ENCODE data around the gene SH3BP5.

The SH3BP5 gene

DNA sequence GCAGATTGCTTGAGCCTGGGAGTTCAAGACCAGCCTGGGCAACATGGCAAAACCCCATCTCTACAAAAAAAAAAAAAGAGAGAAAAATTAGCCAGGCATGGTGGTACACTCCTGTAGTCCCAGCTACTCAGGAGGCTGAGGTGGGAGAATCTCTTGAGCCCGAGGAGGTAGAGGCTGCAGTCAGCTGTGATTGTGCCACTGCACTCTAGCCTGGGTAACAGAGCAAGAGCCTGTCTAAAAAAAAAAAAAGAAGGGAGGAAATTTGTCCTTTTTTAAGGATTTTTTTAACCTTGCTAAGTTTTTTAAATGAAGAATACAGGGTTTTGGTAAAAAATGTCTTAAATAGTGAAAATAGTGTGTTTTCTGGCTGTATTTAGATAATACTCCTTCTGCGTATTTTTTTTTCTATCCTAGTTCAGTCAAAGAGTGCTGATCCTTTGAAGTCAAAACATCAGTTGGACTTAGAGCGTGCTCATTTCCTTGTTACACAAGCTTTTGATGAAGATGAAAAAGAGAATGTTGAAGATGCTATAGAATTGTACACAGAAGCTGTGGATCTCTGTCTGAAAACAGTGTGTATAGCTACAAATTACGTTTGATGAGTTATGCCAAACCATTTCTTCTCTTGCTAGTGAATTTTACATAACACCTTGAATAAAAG lies 115.2 kb downstream of the SH3BP5 start:
- Histone ChIP-seq H3K27me3 (ENCODE audit: control insufficient read depth in 3 of 3, insufficient read depth in 3 of 3, low read depth in 1 of 3, low read length in 3 of 3) (no peaks in the 10 kb centered on the region), H3K4me1 (ENCODE audit: control insufficient read depth in 2 of 2, insufficient read depth in 1 of 2, low read depth in 1 of 2, low read length in 2 of 2) (no peaks in the 10 kb centered on the region), H3K9me3 (replicated peaks in 1 of 2; ENCODE audit: control insufficient read depth in 2 of 2, insufficient read depth in 1 of 2, low read depth in 1 of 2, low read length in 2 of 2) (no peaks in the 10 kb centered on the region), H2AFZ (ENCODE audit: low read length) (no peak overlapping the region), H3K14ac (ENCODE audit: low read length) (no peak overlapping the region), H2AK5ac (ENCODE audit: low read depth, low read length) (no peak overlapping the region), H2BK120ac (ENCODE audit: low read depth, low read length) (no peak overlapping the region), H3K23ac (ENCODE audit: low read depth, low read length, poor library complexity) (no peak overlapping the region), H2BK5ac (ENCODE audit: low read length) (no peak overlapping the region), H3K27ac (replicated peaks; ENCODE audit: low read length) (no peak overlapping the region), H3K4me3 (ENCODE audit: low read length in 2 of 2) (no peak overlapping the region), H4K91ac (ENCODE audit: low read depth, low read length, poor library complexity) (no peak overlapping the region), H3K79me1 (ENCODE audit: low read depth, low read length) (no peaks in the 10 kb centered on the region), H2BK12ac (ENCODE audit: low read length) (no peak overlapping the region), H3K18ac (ENCODE audit: low read length) (no peak overlapping the region), H3K4me2 (ENCODE audit: insufficient read depth, low read length, poor library complexity, severe bottlenecking) (no peak overlapping the region), H4K8ac (ENCODE audit: low read depth, low read length) (no peak overlapping the region), H3K36me3 (replicated peaks in 1 of 2; ENCODE audit: control insufficient read depth in 2 of 2, insufficient read depth in 2 of 2, low read length in 2 of 2) (peaks cover 18 to 98% of the 10 kb centered on the region in 2 donors), H2BK15ac (ENCODE audit: low read length) (no peak overlapping the region), H3K9ac (ENCODE audit: low read depth, low read length, poor library complexity) (no peak overlapping the region), H3K4ac (ENCODE audit: low read length) (no peak overlapping the region)
- whole genome bisulfite sequencing, 2 donors (ENCODE audit: extremely low coverage in 2 of 2, insufficient read length in 2 of 2, insufficient replicate concordance in 1 of 2): no CpG with 5 or more reads among the region's 4 CpGs
- DNase-seq (ENCODE audit: low spot score): no peak

DNA sequence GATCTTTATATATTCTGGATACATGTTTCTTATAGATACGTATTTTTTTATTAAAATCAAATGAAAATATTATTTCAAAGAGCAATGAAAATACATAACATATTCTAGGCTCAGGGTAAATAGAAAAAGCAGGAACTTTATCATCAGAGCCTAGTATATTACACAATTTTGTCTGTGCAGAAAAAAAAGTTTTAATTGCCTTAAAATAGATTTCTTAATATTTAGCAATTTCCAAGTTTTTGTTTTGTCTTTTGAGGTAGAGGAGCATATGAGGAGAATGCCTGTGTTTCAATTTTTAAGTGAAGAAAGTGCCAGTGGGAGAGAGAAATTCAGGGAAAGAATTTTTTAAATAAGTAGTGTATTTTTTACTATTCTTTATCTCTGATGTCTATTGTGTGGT lies 115.9 kb downstream of the SH3BP5 start:
- no peaks in the 10 kb centered on the region for H3K4me1 ChIP-seq (ENCODE audit: control insufficient read depth in 2 of 2, insufficient read depth in 1 of 2, low read depth in 1 of 2, low read length in 2 of 2)
- no peaks in the 10 kb centered on the region for H3K9me3 ChIP-seq (replicated peaks in 1 of 2; ENCODE audit: control insufficient read depth in 2 of 2, insufficient read depth in 1 of 2, low read depth in 1 of 2, low read length in 2 of 2)
- H3K9ac ChIP-seq (ENCODE audit: low read depth, low read length, poor library complexity): no peak overlapping the region
- no peak overlapping the region for H2AK5ac ChIP-seq (ENCODE audit: low read depth, low read length)
- H4K8ac ChIP-seq (ENCODE audit: low read depth, low read length): no peak overlapping the region
- no peak overlapping the region for H2BK15ac ChIP-seq (ENCODE audit: low read length)
- no peak overlapping the region for H3K23ac ChIP-seq (ENCODE audit: low read depth, low read length, poor library complexity)
- no peak overlapping the region for H2BK5ac ChIP-seq (ENCODE audit: low read length)
- H3K4ac ChIP-seq (ENCODE audit: low read length): no peak overlapping the region
- DNase-seq (ENCODE audit: low spot score): no peak
- no peak overlapping the region for H3K4me2 ChIP-seq (ENCODE audit: insufficient read depth, low read length, poor library complexity, severe bottlenecking)
- no peaks in the 10 kb centered on the region for H3K27me3 ChIP-seq (ENCODE audit: control insufficient read depth in 3 of 3, insufficient read depth in 3 of 3, low read depth in 1 of 3, low read length in 3 of 3)
- no peak overlapping the region for H2BK120ac ChIP-seq (ENCODE audit: low read depth, low read length)
- WGBS, 2 donors (ENCODE audit: extremely low coverage in 2 of 2, insufficient read length in 2 of 2, insufficient replicate concordance in 1 of 2): no CpG with 5 or more reads among the region's 1 CpG
- H2BK12ac ChIP-seq (ENCODE audit: low read length): no peak overlapping the region
- H4K91ac ChIP-seq (ENCODE audit: low read depth, low read length, poor library complexity): no peak overlapping the region
- peaks cover 15 to 98% of the 10 kb centered on the region in 2 donors for H3K36me3 ChIP-seq (replicated peaks in 1 of 2; ENCODE audit: control insufficient read depth in 2 of 2, insufficient read depth in 2 of 2, low read length in 2 of 2)
- H2AFZ ChIP-seq (ENCODE audit: low read length): no peak overlapping the region
- H3K4me3 ChIP-seq (ENCODE audit: low read length in 2 of 2): no peak overlapping the region
- no peaks in the 10 kb centered on the region for H3K79me1 ChIP-seq (ENCODE audit: low read depth, low read length)
- no peak overlapping the region for H3K14ac ChIP-seq (ENCODE audit: low read length)
- no peak overlapping the region for H3K27ac ChIP-seq (replicated peaks; ENCODE audit: low read length)
- H3K18ac ChIP-seq (ENCODE audit: low read length): no peak overlapping the region

GRCh38 chr3:15215996-15216395 lies 116.4 kb downstream of the SH3BP5 start:
- Histone ChIP-seq H3K9ac (ENCODE audit: low read depth, low read length, poor library complexity) (no peak overlapping the region), H2AFZ (ENCODE audit: low read length) (no peak overlapping the region), H3K4me3 (ENCODE audit: low read length in 2 of 2) (no peak overlapping the region), H3K18ac (ENCODE audit: low read length) (no peak overlapping the region), H3K4me2 (ENCODE audit: insufficient read depth, low read length, poor library complexity, severe bottlenecking) (no peak overlapping the region), H3K4ac (ENCODE audit: low read length) (no peak overlapping the region), H3K27me3 (ENCODE audit: control insufficient read depth in 3 of 3, insufficient read depth in 3 of 3, low read depth in 1 of 3, low read length in 3 of 3) (no peaks in the 10 kb centered on the region), H3K23ac (ENCODE audit: low read depth, low read length, poor library complexity) (no peak overlapping the region), H2AK5ac (ENCODE audit: low read depth, low read length) (no peak overlapping the region), H4K91ac (ENCODE audit: low read depth, low read length, poor library complexity) (no peak overlapping the region), H3K4me1 (ENCODE audit: control insufficient read depth in 2 of 2, insufficient read depth in 1 of 2, low read depth in 1 of 2, low read length in 2 of 2) (no peaks in the 10 kb centered on the region), H3K36me3 (replicated peaks in 1 of 2; ENCODE audit: control insufficient read depth in 2 of 2, insufficient read depth in 2 of 2, low read length in 2 of 2) (peaks cover 13 to 98% of the 10 kb centered on the region in 2 donors), H2BK5ac (ENCODE audit: low read length) (no peak overlapping the region), H4K8ac (ENCODE audit: low read depth, low read length) (no peak overlapping the region), H3K14ac (ENCODE audit: low read length) (no peak overlapping the region), H3K79me1 (ENCODE audit: low read depth, low read length) (no peaks in the 10 kb centered on the region), H2BK120ac (ENCODE audit: low read depth, low read length) (no peak overlapping the region), H2BK15ac (ENCODE audit: low read length) (no peak overlapping the region), H3K9me3 (replicated peaks in 1 of 2; ENCODE audit: control insufficient read depth in 2 of 2, insufficient read depth in 1 of 2, low read depth in 1 of 2, low read length in 2 of 2) (no peaks in the 10 kb centered on the region), H2BK12ac (ENCODE audit: low read length) (no peak overlapping the region), H3K27ac (replicated peaks; ENCODE audit: low read length) (no peak overlapping the region)
- WGBS, 2 donors (ENCODE audit: extremely low coverage in 2 of 2, insufficient read length in 2 of 2, insufficient replicate concordance in 1 of 2): no CpG with 5 or more reads among the region's 2 CpGs
- DNase-seq (ENCODE audit: low spot score): no peak

DNA sequence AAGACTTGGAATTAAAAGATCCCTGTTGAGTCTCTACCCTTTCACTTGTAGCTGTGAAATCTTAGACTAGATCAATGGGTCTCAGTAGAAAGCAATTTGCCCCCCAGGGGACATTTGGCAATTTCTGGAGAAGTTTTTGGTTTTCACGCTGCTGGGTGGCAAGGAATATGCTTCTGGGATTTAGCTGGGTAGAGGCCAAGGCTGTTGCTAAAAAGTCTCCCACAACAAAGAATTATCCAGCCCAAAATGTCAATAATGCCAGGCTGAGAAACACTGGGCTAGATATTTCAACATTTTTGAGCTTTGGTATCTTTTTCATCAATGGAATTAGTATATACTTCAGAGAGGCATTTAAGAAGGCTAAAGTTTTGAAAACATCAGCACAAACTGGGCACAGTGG lies 117.6 kb downstream of the SH3BP5 start:
- Histone ChIP-seq H2AFZ (ENCODE audit: low read length) (no peak overlapping the region), H2AK5ac (ENCODE audit: low read depth, low read length) (no peak overlapping the region), H3K27ac (replicated peaks; ENCODE audit: low read length) (no peak overlapping the region), H3K4me2 (ENCODE audit: insufficient read depth, low read length, poor library complexity, severe bottlenecking) (no peak overlapping the region), H2BK15ac (ENCODE audit: low read length) (no peak overlapping the region), H3K9me3 (replicated peaks in 1 of 2; ENCODE audit: control insufficient read depth in 2 of 2, insufficient read depth in 1 of 2, low read depth in 1 of 2, low read length in 2 of 2) (no peaks in the 10 kb centered on the region), H3K18ac (ENCODE audit: low read length) (no peak overlapping the region), H4K8ac (ENCODE audit: low read depth, low read length) (no peak overlapping the region), H3K4me3 (ENCODE audit: low read length in 2 of 2) (no peak overlapping the region), H3K79me1 (ENCODE audit: low read depth, low read length) (peaks cover 3% of the 10 kb centered on the region), H3K14ac (ENCODE audit: low read length) (no peak overlapping the region), H3K9ac (ENCODE audit: low read depth, low read length, poor library complexity) (no peak overlapping the region), H3K23ac (ENCODE audit: low read depth, low read length, poor library complexity) (no peak overlapping the region), H3K4ac (ENCODE audit: low read length) (no peak overlapping the region), H3K4me1 (ENCODE audit: control insufficient read depth in 2 of 2, insufficient read depth in 1 of 2, low read depth in 1 of 2, low read length in 2 of 2) (no peaks in the 10 kb centered on the region), H3K36me3 (replicated peaks in 1 of 2; ENCODE audit: control insufficient read depth in 2 of 2, insufficient read depth in 2 of 2, low read length in 2 of 2) (peaks cover 12 to 98% of the 10 kb centered on the region in 2 donors), H2BK120ac (ENCODE audit: low read depth, low read length) (no peak overlapping the region), H2BK12ac (ENCODE audit: low read length) (no peak overlapping the region), H3K27me3 (ENCODE audit: control insufficient read depth in 3 of 3, insufficient read depth in 3 of 3, low read depth in 1 of 3, low read length in 3 of 3) (no peaks in the 10 kb centered on the region), H2BK5ac (ENCODE audit: low read length) (no peak overlapping the region), H4K91ac (ENCODE audit: low read depth, low read length, poor library complexity) (no peak overlapping the region)
- no peak for DNase-seq (ENCODE audit: low spot score)
- no CpG with 5 or more reads among the region's 1 CpG for WGBS, 2 donors (ENCODE audit: extremely low coverage in 2 of 2, insufficient read length in 2 of 2, insufficient replicate concordance in 1 of 2)
